SK-N-SH treated with all-trans-retinoic acid at 6 μM for 48 hours (cell line): ENCODE measurements around the gene SLC25A22.

ENCODE experiments used
- ATAC-seq: fragments of 200-7000 bp; cut with Tn5 transposase; 3 replicates; pipeline ENCODE4 v1.9.1; 2020; ENCODE audit warnings: mild to moderate bottlenecking, moderate library complexity
- ARNTL ChIP-seq: fragments of 450-650 bp; formaldehyde crosslinking; IDR thresholded peaks from 2 replicates; pipeline ENCODE4 v1.5.0; 2020; ENCODE audit warnings: low read depth, mild to moderate bottlenecking, moderate library complexity, borderline replicate concordance
- BACH2 ChIP-seq: fragments of 250-450 bp; sonication (Bioruptor Pico); IDR thresholded peaks from 2 replicates; pipeline ENCODE4 v1.9.0; 2021; ENCODE audit warnings: mild to moderate bottlenecking, borderline replicate concordance
- CSDC2 ChIP-seq: fragments of 250-450 bp; sonication (Bioruptor Pico); IDR thresholded peaks from 2 replicates; pipeline ENCODE4 v1.5.0; 2020; ENCODE audit warnings: mild to moderate bottlenecking, moderate library complexity
- ESRRG ChIP-seq: fragments of 250-450 bp; sonication (Bioruptor Pico); IDR thresholded peaks from 2 replicates; pipeline ENCODE4 v1.6.1; 2021; ENCODE audit warnings: mild to moderate bottlenecking
- GLIS3 ChIP-seq: fragments of 250-450 bp; sonication (Bioruptor Pico); IDR thresholded peaks from 2 replicates; pipeline ENCODE4 v1.5.0; 2020; ENCODE audit warnings: mild to moderate bottlenecking, moderate library complexity
- ISL1 ChIP-seq: fragments of 250-450 bp; sonication (Bioruptor Pico); IDR thresholded peaks from 2 replicates; pipeline ENCODE4 v2.1.2; 2022; ENCODE audit warnings: mild to moderate bottlenecking, moderate library complexity
- OSR1 ChIP-seq: fragments of 250-450 bp; sonication (Bioruptor Pico); IDR thresholded peaks from 2 replicates; pipeline ENCODE4 v1.8.0; 2022; ENCODE audit warnings: moderate library complexity, mild to moderate bottlenecking, inconsistent platforms
- PPARA ChIP-seq: fragments of 250-450 bp; sonication (Bioruptor Pico); IDR thresholded peaks from 2 replicates; pipeline ENCODE4 v1.5.0; 2020; ENCODE audit warnings: mild to moderate bottlenecking, borderline replicate concordance
- RARB ChIP-seq: fragments of 250-450 bp; sonication (Bioruptor Pico); IDR thresholded peaks from 2 replicates; pipeline ENCODE4 v1.8.0; 2021; ENCODE audit warnings: mild to moderate bottlenecking, moderate library complexity
- SNAI2 ChIP-seq: fragments of 250-450 bp; sonication (Bioruptor Pico); IDR thresholded peaks from 2 replicates; pipeline ENCODE4 v1.5.0; 2020; ENCODE audit warnings: mild to moderate bottlenecking, moderate library complexity
- TCF4 ChIP-seq: fragments of 250-450 bp; sonication (Bioruptor Pico); IDR thresholded peaks from 2 replicates; pipeline ENCODE4 v1.8.0; 2021; ENCODE audit warnings: mild to moderate bottlenecking, moderate library complexity, borderline replicate concordance
- TOX ChIP-seq: fragments of 250-450 bp; sonication (Bioruptor Pico); IDR thresholded peaks from 2 replicates; pipeline ENCODE4 v1.8.0; 2021; ENCODE audit warnings: mild to moderate bottlenecking, moderate library complexity, borderline replicate concordance
- ZC3H10 ChIP-seq: fragments of 250-450 bp; sonication (Bioruptor Pico); IDR thresholded peaks from 2 replicates; pipeline ENCODE4 v1.5.1; 2021; ENCODE audit warnings: mild to moderate bottlenecking, moderate library complexity
- ZFP30 ChIP-seq: fragments of 450-650 bp; formaldehyde crosslinking; IDR thresholded peaks from 2 replicates; pipeline ENCODE4 v1.5.0; 2022; ENCODE audit warnings: mild to moderate bottlenecking, moderate library complexity
- ZNF565 ChIP-seq: fragments of 450-650 bp; formaldehyde crosslinking; conservative IDR thresholded peaks from 2 replicates; pipeline ENCODE4 v1.5.0; 2020; ENCODE audit warnings: low read depth, mild to moderate bottlenecking, moderate library complexity
- ZNF70 ChIP-seq: fragments of 450-650 bp; formaldehyde crosslinking; IDR thresholded peaks from 2 replicates; pipeline ENCODE4 v1.5.0; 2020; ENCODE audit warnings: mild to moderate bottlenecking, moderate library complexity
- ZNF8 ChIP-seq: fragments of 450-650 bp; formaldehyde crosslinking; IDR thresholded peaks from 2 replicates; pipeline ENCODE4 v1.5.0; 2020; ENCODE audit warnings: mild to moderate bottlenecking, moderate library complexity
- TF ChIP-seq, protein P1 (sequence below): fragments of 250-450 bp; sonication (Bioruptor Pico); IDR thresholded peaks from 2 replicates; pipeline ENCODE4 v1.5.1; 2020; ENCODE audit warnings: low read depth, mild to moderate bottlenecking, moderate library complexity
- TF ChIP-seq, protein P2 (sequence below): fragments of 250-450 bp; sonication (Bioruptor Pico); IDR thresholded peaks from 2 replicates; pipeline ENCODE4 v1.8.0; 2020; ENCODE audit warnings: mild to moderate bottlenecking, moderate library complexity, borderline replicate concordance
- TF ChIP-seq, protein P3 (sequence below): fragments of 250-450 bp; sonication (Bioruptor Pico); IDR thresholded peaks from 2 replicates; pipeline ENCODE4 v1.5.0; 2020; ENCODE audit warnings: mild to moderate bottlenecking, moderate library complexity
- TF ChIP-seq, protein P4 (sequence below): fragments of 250-450 bp; sonication (Bioruptor Pico); IDR thresholded peaks from 2 replicates; pipeline ENCODE4 v1.5.1; 2021; ENCODE audit warnings: mild to moderate bottlenecking, moderate library complexity
- TF ChIP-seq, protein P5 (sequence below): fragments of 250-450 bp; sonication (Bioruptor Pico); IDR thresholded peaks from 2 replicates; pipeline ENCODE4 v1.8.0; 2021; ENCODE audit warnings: low read depth, mild to moderate bottlenecking, moderate library complexity, borderline replicate concordance

Gene SLC25A22

DNA sequence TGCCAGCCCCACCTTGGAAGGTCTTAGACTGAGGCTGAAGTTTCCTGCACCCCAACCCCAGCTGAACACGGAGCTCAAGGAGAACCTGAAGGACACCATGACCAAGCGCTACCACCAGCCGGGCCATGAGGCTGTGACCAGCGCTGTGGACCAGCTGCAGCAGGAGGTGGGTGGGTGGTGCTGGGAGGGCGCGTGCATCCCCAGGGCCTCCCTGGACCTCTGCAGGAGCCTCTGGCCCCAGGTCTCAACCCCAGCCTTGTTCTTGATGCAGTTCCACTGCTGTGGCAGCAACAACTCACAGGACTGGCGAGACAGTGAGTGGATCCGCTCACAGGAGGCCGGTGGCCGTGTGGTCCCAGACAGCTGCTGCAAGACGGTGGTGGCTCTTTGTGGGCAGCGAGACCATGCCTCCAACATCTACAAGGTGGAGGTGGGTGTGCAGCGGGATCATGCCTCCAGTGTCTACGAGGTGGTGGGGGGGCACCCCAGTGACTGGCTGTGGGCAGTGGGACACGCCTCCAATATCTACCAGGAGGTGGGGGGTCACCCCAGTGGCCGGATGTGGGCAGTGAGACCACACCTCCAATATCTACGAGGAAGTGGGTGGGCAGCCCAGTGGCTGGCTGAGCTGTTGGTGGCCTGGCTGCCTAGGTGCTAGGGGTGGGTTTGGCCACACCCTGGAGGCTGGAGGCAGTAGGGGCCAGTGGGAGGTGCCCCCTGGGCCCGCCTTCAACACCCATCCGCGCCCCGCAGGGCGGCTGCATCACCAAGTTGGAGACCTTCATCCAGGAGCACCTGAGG, 39.3 kb upstream of the SLC25A22 start:
- TF ChIP-seq ESRRG (CRISPR knock-in tag), result no peak
- no peak for TF ChIP-seq RARB (CRISPR knock-in tag)
- no peak for TF ChIP-seq BACH2 (CRISPR knock-in tag)
- TF ChIP-seq, protein P1, sequence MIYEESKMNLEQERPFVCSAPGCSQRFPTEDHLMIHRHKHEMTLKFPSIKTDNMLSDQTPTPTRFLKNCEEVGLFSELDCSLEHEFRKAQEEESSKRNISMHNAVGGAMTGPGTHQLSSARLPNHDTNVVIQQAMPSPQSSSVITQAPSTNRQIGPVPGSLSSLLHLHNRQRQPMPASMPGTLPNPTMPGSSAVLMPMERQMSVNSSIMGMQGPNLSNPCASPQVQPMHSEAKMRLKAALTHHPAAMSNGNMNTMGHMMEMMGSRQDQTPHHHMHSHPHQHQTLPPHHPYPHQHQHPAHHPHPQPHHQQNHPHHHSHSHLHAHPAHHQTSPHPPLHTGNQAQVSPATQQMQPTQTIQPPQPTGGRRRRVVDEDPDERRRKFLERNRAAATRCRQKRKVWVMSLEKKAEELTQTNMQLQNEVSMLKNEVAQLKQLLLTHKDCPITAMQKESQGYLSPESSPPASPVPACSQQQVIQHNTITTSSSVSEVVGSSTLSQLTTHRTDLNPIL (CRISPR knock-in tag), result no peak
- TF ChIP-seq ZNF565 (CRISPR knock-in tag), result no peak
- TF ChIP-seq TOX, result no peak
- TF ChIP-seq, protein P2, sequence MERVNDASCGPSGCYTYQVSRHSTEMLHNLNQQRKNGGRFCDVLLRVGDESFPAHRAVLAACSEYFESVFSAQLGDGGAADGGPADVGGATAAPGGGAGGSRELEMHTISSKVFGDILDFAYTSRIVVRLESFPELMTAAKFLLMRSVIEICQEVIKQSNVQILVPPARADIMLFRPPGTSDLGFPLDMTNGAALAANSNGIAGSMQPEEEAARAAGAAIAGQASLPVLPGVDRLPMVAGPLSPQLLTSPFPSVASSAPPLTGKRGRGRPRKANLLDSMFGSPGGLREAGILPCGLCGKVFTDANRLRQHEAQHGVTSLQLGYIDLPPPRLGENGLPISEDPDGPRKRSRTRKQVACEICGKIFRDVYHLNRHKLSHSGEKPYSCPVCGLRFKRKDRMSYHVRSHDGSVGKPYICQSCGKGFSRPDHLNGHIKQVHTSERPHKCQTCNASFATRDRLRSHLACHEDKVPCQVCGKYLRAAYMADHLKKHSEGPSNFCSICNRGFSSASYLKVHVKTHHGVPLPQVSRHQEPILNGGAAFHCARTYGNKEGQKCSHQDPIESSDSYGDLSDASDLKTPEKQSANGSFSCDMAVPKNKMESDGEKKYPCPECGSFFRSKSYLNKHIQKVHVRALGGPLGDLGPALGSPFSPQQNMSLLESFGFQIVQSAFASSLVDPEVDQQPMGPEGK, result no peak
- TF ChIP-seq, protein P3, sequence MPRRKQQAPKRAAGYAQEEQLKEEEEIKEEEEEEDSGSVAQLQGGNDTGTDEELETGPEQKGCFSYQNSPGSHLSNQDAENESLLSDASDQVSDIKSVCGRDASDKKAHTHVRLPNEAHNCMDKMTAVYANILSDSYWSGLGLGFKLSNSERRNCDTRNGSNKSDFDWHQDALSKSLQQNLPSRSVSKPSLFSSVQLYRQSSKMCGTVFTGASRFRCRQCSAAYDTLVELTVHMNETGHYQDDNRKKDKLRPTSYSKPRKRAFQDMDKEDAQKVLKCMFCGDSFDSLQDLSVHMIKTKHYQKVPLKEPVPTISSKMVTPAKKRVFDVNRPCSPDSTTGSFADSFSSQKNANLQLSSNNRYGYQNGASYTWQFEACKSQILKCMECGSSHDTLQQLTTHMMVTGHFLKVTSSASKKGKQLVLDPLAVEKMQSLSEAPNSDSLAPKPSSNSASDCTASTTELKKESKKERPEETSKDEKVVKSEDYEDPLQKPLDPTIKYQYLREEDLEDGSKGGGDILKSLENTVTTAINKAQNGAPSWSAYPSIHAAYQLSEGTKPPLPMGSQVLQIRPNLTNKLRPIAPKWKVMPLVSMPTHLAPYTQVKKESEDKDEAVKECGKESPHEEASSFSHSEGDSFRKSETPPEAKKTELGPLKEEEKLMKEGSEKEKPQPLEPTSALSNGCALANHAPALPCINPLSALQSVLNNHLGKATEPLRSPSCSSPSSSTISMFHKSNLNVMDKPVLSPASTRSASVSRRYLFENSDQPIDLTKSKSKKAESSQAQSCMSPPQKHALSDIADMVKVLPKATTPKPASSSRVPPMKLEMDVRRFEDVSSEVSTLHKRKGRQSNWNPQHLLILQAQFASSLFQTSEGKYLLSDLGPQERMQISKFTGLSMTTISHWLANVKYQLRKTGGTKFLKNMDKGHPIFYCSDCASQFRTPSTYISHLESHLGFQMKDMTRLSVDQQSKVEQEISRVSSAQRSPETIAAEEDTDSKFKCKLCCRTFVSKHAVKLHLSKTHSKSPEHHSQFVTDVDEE (CRISPR knock-in tag), result no peak
- no peak for TF ChIP-seq ZFP30 (CRISPR knock-in tag)
- TF ChIP-seq ZC3H10, result no peak
- TF ChIP-seq PPARA (CRISPR knock-in tag), result no peak
- no peak for TF ChIP-seq CSDC2 (CRISPR knock-in tag)
- no peak for ATAC-seq

DNA sequence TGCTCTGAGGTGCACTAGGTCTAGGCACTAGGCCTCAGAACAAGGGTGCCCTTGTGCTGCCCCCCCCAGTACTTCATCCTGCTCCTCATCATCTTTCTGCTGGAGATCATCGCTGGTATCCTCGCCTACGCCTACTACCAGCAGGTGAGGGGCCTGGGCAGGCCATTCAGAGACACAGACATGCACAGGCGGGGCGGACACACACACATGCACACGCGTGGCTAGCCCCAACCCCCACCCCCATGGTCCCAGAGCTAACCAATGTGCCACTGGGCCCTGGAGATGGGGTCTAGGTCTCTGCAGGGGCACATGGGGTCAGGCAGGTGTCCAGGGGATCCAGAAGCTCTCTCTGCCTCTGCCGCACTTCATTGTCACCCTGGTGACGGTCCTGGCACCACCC, 38.6 kb upstream of the SLC25A22 start:
- TF ChIP-seq ARNTL (no peak), BACH2 (CRISPR knock-in tag) (no peak), ZFP30 (CRISPR knock-in tag) (no peak), ZNF70 (CRISPR knock-in tag) (no peak), ISL1 (CRISPR knock-in tag) (no peak), PPARA (CRISPR knock-in tag) (no peak), ZC3H10 (no peak), TCF4 (no peak), OSR1 (no peak), TOX (no peak), SNAI2 (CRISPR knock-in tag) (no peak), ZNF8 (no peak), ZNF565 (CRISPR knock-in tag) (no peak), GLIS3 (CRISPR knock-in tag) (no peak)
- TF ChIP-seq, protein P1 (CRISPR knock-in tag), result no peak
- TF ChIP-seq, protein P2, result no peak
- TF ChIP-seq, protein P4, sequence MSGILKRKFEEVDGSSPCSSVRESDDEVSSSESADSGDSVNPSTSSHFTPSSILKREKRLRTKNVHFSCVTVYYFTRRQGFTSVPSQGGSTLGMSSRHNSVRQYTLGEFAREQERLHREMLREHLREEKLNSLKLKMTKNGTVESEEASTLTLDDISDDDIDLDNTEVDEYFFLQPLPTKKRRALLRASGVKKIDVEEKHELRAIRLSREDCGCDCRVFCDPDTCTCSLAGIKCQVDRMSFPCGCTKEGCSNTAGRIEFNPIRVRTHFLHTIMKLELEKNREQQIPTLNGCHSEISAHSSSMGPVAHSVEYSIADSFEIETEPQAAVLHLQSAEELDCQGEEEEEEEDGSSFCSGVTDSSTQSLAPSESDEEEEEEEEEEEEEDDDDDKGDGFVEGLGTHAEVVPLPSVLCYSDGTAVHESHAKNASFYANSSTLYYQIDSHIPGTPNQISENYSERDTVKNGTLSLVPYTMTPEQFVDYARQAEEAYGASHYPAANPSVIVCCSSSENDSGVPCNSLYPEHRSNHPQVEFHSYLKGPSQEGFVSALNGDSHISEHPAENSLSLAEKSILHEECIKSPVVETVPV (CRISPR knock-in tag), result no peak
- TF ChIP-seq, protein P5, sequence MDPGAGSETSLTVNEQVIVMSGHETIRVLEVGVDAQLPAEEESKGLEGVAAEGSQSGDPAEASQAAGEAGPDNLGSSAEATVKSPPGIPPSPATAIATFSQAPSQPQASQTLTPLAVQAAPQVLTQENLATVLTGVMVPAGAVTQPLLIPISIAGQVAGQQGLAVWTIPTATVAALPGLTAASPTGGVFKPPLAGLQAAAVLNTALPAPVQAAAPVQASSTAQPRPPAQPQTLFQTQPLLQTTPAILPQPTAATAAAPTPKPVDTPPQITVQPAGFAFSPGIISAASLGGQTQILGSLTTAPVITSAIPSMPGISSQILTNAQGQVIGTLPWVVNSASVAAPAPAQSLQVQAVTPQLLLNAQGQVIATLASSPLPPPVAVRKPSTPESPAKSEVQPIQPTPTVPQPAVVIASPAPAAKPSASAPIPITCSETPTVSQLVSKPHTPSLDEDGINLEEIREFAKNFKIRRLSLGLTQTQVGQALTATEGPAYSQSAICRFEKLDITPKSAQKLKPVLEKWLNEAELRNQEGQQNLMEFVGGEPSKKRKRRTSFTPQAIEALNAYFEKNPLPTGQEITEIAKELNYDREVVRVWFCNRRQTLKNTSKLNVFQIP (CRISPR knock-in tag), result no peak
- TF ChIP-seq, protein P3 (CRISPR knock-in tag), result no peak
- ATAC-seq, result no peak
